Measurements from ENCODE around the gene NPBWR2.
"Not testable (repeated sequence)": the region's sequence is repeated elsewhere in the genome, so short reads cannot be mapped to it uniquely, and the experiment has no call there.

Gene NPBWR2

DNA sequence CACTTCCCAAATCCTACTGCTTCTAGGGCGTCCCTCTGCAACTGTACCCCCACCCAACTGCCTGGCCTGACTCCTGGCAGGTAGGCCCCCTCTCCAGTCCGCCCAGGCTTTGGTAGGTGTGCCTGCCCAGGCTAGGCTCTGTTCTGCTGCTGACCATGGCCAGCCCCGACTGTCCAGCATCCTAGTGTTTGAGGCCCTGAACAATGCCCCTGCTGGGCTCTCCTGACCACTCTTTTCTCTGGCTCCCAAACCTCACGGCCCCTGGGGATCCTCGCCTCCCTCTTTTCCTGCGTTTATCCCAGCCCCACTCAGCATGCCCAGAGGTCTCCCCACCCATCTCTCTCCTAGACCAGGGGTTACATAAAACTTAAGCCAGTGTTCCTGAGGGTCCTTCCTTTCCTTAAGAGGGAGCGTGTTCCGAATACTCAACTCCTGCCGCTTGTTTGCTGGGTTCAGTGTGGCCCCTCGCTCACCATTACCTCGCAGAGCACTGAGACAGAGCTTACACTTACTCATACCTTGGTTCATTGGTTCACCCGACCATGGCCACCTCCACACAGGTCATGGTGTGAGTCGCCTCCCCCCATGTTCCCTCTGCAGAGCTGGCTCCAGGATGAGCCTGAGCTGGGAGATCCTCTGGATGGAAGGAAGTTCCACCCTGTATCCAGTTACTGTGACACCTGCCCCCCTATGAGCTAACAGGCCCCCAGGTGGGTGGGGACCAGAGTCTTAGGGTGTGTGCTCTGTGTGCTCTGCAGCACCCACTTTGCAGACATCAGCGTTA lies 35.8 kb upstream of the NPBWR2 start:
- H3K4me3 ChIP-seq (ENCODE audit: insufficient read depth, low read depth, low read length, poor library complexity, severe bottlenecking): no peak overlapping the region
- no peak for DNase-seq
- no peaks in the 10 kb centered on the region for H3K36me3 ChIP-seq (ENCODE audit: control insufficient read depth, insufficient read depth, low read length)
- no peaks in the 10 kb centered on the region for H3K27me3 ChIP-seq (replicated peaks; ENCODE audit: control insufficient read depth, insufficient read depth, low read length, poor library complexity, severe bottlenecking)
- peaks cover 4% of the 10 kb centered on the region for H3K9me3 ChIP-seq (ENCODE audit: control insufficient read depth, low read length)
- H3K27ac ChIP-seq (ENCODE audit: insufficient read depth, low read length, poor library complexity, severe bottlenecking): no peak overlapping the region
- H3K4me1 ChIP-seq (ENCODE audit: control insufficient read depth, insufficient read depth, low read length, poor library complexity, severe bottlenecking): no peaks in the 10 kb centered on the region

GRCh38 chr20:64142590-64142989 lies 35.2 kb upstream of the NPBWR2 start:
- Histone ChIP-seq H3K4me1 (ENCODE audit: control insufficient read depth, insufficient read depth, low read length, poor library complexity, severe bottlenecking) (no peaks in the 10 kb centered on the region), H3K27me3 (replicated peaks; ENCODE audit: control insufficient read depth, insufficient read depth, low read length, poor library complexity, severe bottlenecking) (no peaks in the 10 kb centered on the region), H3K27ac (ENCODE audit: insufficient read depth, low read length, poor library complexity, severe bottlenecking) (no peak overlapping the region), H3K4me3 (ENCODE audit: insufficient read depth, low read depth, low read length, poor library complexity, severe bottlenecking) (no peak overlapping the region), H3K9me3 (ENCODE audit: control insufficient read depth, low read length) (peaks cover 4% of the 10 kb centered on the region), H3K36me3 (ENCODE audit: control insufficient read depth, insufficient read depth, low read length) (no peaks in the 10 kb centered on the region)
- DNase-seq: no peak

- H3K36me3 ChIP-seq (ENCODE audit: control insufficient read depth, insufficient read depth, low read length): no peaks in the 10 kb centered on the region
- no peak for DNase-seq
- H3K27ac ChIP-seq (ENCODE audit: insufficient read depth, low read length, poor library complexity, severe bottlenecking): no peak overlapping the region
- no peaks in the 10 kb centered on the region for H3K27me3 ChIP-seq (replicated peaks; ENCODE audit: control insufficient read depth, insufficient read depth, low read length, poor library complexity, severe bottlenecking)
- no peak overlapping the region for H3K4me3 ChIP-seq (ENCODE audit: insufficient read depth, low read depth, low read length, poor library complexity, severe bottlenecking)
- no peaks in the 10 kb centered on the region for H3K4me1 ChIP-seq (ENCODE audit: control insufficient read depth, insufficient read depth, low read length, poor library complexity, severe bottlenecking)
- H3K9me3 ChIP-seq (ENCODE audit: control insufficient read depth, low read length): peaks cover 4% of the 10 kb centered on the region
Observed at GRCh38 chr20:64140956-64141355, 33.6 kb upstream of the NPBWR2 start.

- H3K27ac ChIP-seq (ENCODE audit: insufficient read depth, low read length, poor library complexity, severe bottlenecking): no peak overlapping the region
- H3K9me3 ChIP-seq (ENCODE audit: control insufficient read depth, low read length): peaks cover 3% of the 10 kb centered on the region
- H3K4me3 ChIP-seq (ENCODE audit: insufficient read depth, low read depth, low read length, poor library complexity, severe bottlenecking): no peak overlapping the region
- H3K27me3 ChIP-seq (replicated peaks; ENCODE audit: control insufficient read depth, insufficient read depth, low read length, poor library complexity, severe bottlenecking): no peaks in the 10 kb centered on the region
- no peaks in the 10 kb centered on the region for H3K4me1 ChIP-seq (ENCODE audit: control insufficient read depth, insufficient read depth, low read length, poor library complexity, severe bottlenecking)
- DNase-seq: no peak
- no peaks in the 10 kb centered on the region for H3K36me3 ChIP-seq (ENCODE audit: control insufficient read depth, insufficient read depth, low read length)
Observed at GRCh38 chr20:64140061-64140931, 32.9 kb upstream of the NPBWR2 start.

DNA sequence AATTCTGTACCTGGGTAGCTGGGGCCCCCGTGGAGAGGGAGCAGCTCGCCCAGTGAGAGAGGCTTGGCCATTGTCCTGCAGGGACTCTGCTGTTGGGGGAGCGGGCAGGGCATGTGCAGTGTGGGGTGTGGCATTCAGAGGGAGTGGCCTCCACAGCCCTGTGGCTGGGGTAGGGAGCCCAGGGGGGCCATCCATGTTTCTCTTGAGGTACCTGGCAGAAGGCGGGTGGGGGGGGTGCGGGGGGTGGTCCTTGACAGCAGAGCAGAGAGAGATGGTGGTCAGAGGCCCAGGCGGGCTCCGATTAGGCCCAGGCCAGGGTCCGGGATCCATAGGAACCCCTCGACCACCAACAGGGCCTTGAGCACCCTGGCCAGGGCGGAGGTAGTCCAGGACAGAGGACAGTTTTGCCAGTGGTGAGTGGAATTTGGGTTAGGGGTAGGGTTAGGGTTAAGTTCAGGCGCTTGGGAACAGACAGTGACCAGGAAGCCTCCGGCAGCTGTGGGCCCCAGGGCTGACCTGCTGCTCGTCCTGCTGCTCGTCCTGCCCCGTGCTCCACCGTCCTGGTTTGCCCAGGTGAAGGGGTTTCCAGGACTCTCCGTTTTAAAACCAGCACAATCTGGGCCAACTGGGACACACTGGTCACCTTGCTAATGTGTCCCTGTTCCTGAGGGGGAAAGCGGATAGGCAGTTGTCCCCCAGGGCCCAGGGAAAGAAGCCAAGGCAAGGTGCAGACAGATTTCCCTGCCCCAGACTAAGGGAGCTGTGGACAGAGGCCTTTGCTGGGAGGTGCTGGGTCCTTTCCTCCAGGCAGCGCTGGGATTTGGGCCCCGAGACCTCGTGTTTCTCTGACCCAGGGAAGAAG lies 32.1 kb upstream of the NPBWR2 start:
- Histone ChIP-seq H3K4me3 (ENCODE audit: insufficient read depth, low read depth, low read length, poor library complexity, severe bottlenecking) (no peak overlapping the region), H3K9me3 (ENCODE audit: control insufficient read depth, low read length) (no peaks in the 10 kb centered on the region), H3K4me1 (ENCODE audit: control insufficient read depth, insufficient read depth, low read length, poor library complexity, severe bottlenecking) (no peaks in the 10 kb centered on the region), H3K27ac (ENCODE audit: insufficient read depth, low read length, poor library complexity, severe bottlenecking) (no peak overlapping the region), H3K27me3 (replicated peaks; ENCODE audit: control insufficient read depth, insufficient read depth, low read length, poor library complexity, severe bottlenecking) (no peaks in the 10 kb centered on the region), H3K36me3 (ENCODE audit: control insufficient read depth, insufficient read depth, low read length) (no peaks in the 10 kb centered on the region)
- no peak for DNase-seq

GRCh38 chr20:64138276-64138815 lies 31.0 kb upstream of the NPBWR2 start:
- H3K9me3 ChIP-seq (ENCODE audit: control insufficient read depth, low read length): no peaks in the 10 kb centered on the region
- no peaks in the 10 kb centered on the region for H3K36me3 ChIP-seq (ENCODE audit: control insufficient read depth, insufficient read depth, low read length)
- no peaks in the 10 kb centered on the region for H3K4me1 ChIP-seq (ENCODE audit: control insufficient read depth, insufficient read depth, low read length, poor library complexity, severe bottlenecking)
- no peak overlapping the region for H3K4me3 ChIP-seq (ENCODE audit: insufficient read depth, low read depth, low read length, poor library complexity, severe bottlenecking)
- H3K27ac ChIP-seq (ENCODE audit: insufficient read depth, low read length, poor library complexity, severe bottlenecking): no peak overlapping the region
- H3K27me3 ChIP-seq (replicated peaks; ENCODE audit: control insufficient read depth, insufficient read depth, low read length, poor library complexity, severe bottlenecking): no peaks in the 10 kb centered on the region
- DNase-seq: no peak

DNA sequence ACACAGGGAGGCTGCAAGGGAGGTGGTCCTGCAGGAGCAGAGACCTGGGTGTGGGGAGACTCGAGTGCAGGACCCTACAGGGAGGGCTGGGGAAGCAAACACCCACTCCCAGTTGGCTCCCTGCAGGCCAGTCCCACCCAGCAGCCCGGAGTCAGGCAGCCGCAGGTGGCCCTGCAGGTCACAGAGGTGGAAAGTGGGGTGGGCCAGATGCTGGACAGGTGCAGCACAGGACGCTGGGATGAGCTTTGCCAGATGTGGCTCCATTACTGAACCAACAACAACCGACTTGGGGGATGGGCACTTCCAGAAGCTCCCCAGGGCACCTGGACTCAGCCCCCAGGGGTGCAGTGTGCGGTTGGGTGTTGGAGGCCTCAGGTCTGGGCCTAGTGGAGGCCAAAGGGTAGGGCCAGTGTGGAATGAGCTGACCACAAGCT lies 30.2 kb upstream of the NPBWR2 start:
- H3K27ac ChIP-seq (ENCODE audit: insufficient read depth, low read length, poor library complexity, severe bottlenecking): no peak overlapping the region
- H3K36me3 ChIP-seq (ENCODE audit: control insufficient read depth, insufficient read depth, low read length): no peaks in the 10 kb centered on the region
- no peak for DNase-seq
- no peak overlapping the region for H3K4me3 ChIP-seq (ENCODE audit: insufficient read depth, low read depth, low read length, poor library complexity, severe bottlenecking)
- no peaks in the 10 kb centered on the region for H3K4me1 ChIP-seq (ENCODE audit: control insufficient read depth, insufficient read depth, low read length, poor library complexity, severe bottlenecking)
- no peaks in the 10 kb centered on the region for H3K27me3 ChIP-seq (replicated peaks; ENCODE audit: control insufficient read depth, insufficient read depth, low read length, poor library complexity, severe bottlenecking)
- H3K9me3 ChIP-seq (ENCODE audit: control insufficient read depth, low read length): no peaks in the 10 kb centered on the region

GRCh38 chr20:64136004-64136710 lies 28.8 kb upstream of the NPBWR2 start:
- no peaks in the 10 kb centered on the region for H3K36me3 ChIP-seq (ENCODE audit: control insufficient read depth, insufficient read depth, low read length)

DNA sequence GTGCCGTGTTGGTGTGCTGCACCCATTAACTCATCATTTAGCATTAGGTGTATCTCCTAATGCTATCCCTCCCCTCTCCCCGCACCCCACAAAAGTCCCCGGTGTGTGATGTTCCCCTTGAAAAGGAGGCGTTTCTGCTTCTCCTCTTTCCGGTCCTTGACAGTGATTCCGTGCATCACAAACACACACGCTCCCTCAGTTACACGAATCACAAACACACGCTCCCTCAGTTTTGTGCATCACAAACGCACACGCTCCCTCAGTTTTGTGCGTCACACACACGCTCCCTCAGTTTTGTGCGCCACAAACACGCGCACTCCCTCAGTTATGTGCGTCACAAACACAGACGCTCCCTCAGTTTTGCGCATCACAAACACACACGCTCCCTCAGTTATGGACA lies 27.4 kb upstream of the NPBWR2 start:
- not testable (repeated sequence) for H3K27me3 ChIP-seq (replicated peaks; ENCODE audit: control insufficient read depth, insufficient read depth, low read length, poor library complexity, severe bottlenecking); H3K4me1 ChIP-seq (ENCODE audit: control insufficient read depth, insufficient read depth, low read length, poor library complexity, severe bottlenecking); DNase-seq; H3K36me3 ChIP-seq (ENCODE audit: control insufficient read depth, insufficient read depth, low read length); H3K27ac ChIP-seq (ENCODE audit: insufficient read depth, low read length, poor library complexity, severe bottlenecking); H3K9me3 ChIP-seq (ENCODE audit: control insufficient read depth, low read length); H3K4me3 ChIP-seq (ENCODE audit: insufficient read depth, low read depth, low read length, poor library complexity, severe bottlenecking)

More at GRCh38 chr20:64136004-64136710, 28.8 kb upstream of the NPBWR2 start:
- Histone ChIP-seq H3K27ac (ENCODE audit: insufficient read depth, low read length, poor library complexity, severe bottlenecking) (no peak overlapping the region), H3K4me3 (ENCODE audit: insufficient read depth, low read depth, low read length, poor library complexity, severe bottlenecking) (no peak overlapping the region), H3K4me1 (ENCODE audit: control insufficient read depth, insufficient read depth, low read length, poor library complexity, severe bottlenecking) (no peaks in the 10 kb centered on the region), H3K27me3 (replicated peaks; ENCODE audit: control insufficient read depth, insufficient read depth, low read length, poor library complexity, severe bottlenecking) (no peaks in the 10 kb centered on the region), H3K9me3 (ENCODE audit: control insufficient read depth, low read length) (no peaks in the 10 kb centered on the region)
- DNase-seq: no peak
